Glutamatergic neuron (in vitro differentiated cells): Measurements from ENCODE around the gene ACOXL. TPM values are rescaled to one million over a fixed set of nuclear protein-coding genes. Genes with fewer than 3 reads are reported as not detected.

Source experiments
- DNase-seq: peaks from one replicate; pipeline ENCODE4 v3.0.0; 2022
- H3K27ac Mint-ChIP-seq: one replicate; pipeline ENCODE4 v1.8.0; 2020; ENCODE audit warnings: mild to moderate bottlenecking, mixed read lengths, inconsistent platforms; ENCODE audit not compliant: unreplicated experiment
- H3K27me3 Mint-ChIP-seq: one replicate; pipeline ENCODE4 v1.8.0; 2020; ENCODE audit warnings: mild to moderate bottlenecking, moderate library complexity, mixed read lengths, inconsistent platforms; ENCODE audit not compliant: unreplicated experiment
- H3K36me3 Mint-ChIP-seq: one replicate; pipeline ENCODE4 v1.8.0; 2020; ENCODE audit warnings: mild to moderate bottlenecking, mixed read lengths, inconsistent platforms; ENCODE audit not compliant: unreplicated experiment
- H3K4me1 Mint-ChIP-seq: one replicate; pipeline ENCODE4 v1.8.0; 2020; ENCODE audit warnings: mild to moderate bottlenecking, low read depth, mixed read lengths, inconsistent platforms; ENCODE audit not compliant: unreplicated experiment
- H3K4me3 Mint-ChIP-seq: one replicate; pipeline ENCODE4 v1.8.0; 2020; ENCODE audit warnings: mild to moderate bottlenecking, mixed read lengths, inconsistent platforms; ENCODE audit not compliant: unreplicated experiment
- H3K9me3 Mint-ChIP-seq: one replicate; pipeline ENCODE4 v1.8.0; 2020; ENCODE audit warnings: mild to moderate bottlenecking, moderate library complexity, mixed read lengths, inconsistent platforms; ENCODE audit not compliant: unreplicated experiment
- CTCF ChIP-seq: fragments of 200-600 bp; sonication (generic); IDR thresholded peaks from one replicate; pipeline ENCODE4 v1.5.0; 2021; ENCODE audit not compliant: partially characterized antibody, unreplicated experiment
- total RNA-seq: library from RNA; stranded (reverse); fragmentation: NEBNext Ultra II Directional; extraction: Animal tissue kit (Norgen Biotek cat#: 25700); gene quantifications from one replicate; pipeline ENCODE4 v1.2.1, GENCODE V29; 2021; ENCODE audit not compliant: unreplicated experiment

The ACOXL gene
- total RNA-seq, 1 donor from 2014 or later: 1.4 TPM

- DNase-seq: peak; percentile 80
- TF ChIP-seq CTCF: peak; percentile 64
- peaks cover 19% of the 10 kb centered on the region for H3K27me3 Mint-ChIP-seq
- H3K36me3 Mint-ChIP-seq: no peaks in the 10 kb centered on the region
- peaks cover 7% of the 10 kb centered on the region for H3K4me1 Mint-ChIP-seq
- peaks cover 7% of the 10 kb centered on the region for H3K9me3 Mint-ChIP-seq
- H3K4me3 Mint-ChIP-seq: peak overlapping the region; percentile 77
- no peak overlapping the region for H3K27ac Mint-ChIP-seq
Measured at GRCh38 chr2:111116843-111117597, 384.6 kb downstream of the ACOXL start.

- H3K27me3 Mint-ChIP-seq: peaks cover 20% of the 10 kb centered on the region
- DNase-seq: peak; percentile 32
- peaks cover 7% of the 10 kb centered on the region for H3K4me1 Mint-ChIP-seq
- peaks cover 7% of the 10 kb centered on the region for H3K9me3 Mint-ChIP-seq
- TF ChIP-seq CTCF: no peak
- H3K36me3 Mint-ChIP-seq: no peaks in the 10 kb centered on the region
- peak overlapping the region; percentile 43 for H3K27ac Mint-ChIP-seq
- peak overlapping the region; percentile 83 for H3K4me3 Mint-ChIP-seq
Measured at GRCh38 chr2:111117598-111118480, 385.5 kb downstream of the ACOXL start.

- no peaks in the 10 kb centered on the region for H3K36me3 Mint-ChIP-seq
- peaks cover 7% of the 10 kb centered on the region for H3K4me1 Mint-ChIP-seq
- H3K4me3 Mint-ChIP-seq: peak overlapping the region; percentile 83
- peaks cover 20% of the 10 kb centered on the region for H3K27me3 Mint-ChIP-seq
- peak overlapping the region; percentile 43 for H3K27ac Mint-ChIP-seq
- DNase-seq: no peak
- no peak for TF ChIP-seq CTCF
- peaks cover 9% of the 10 kb centered on the region for H3K9me3 Mint-ChIP-seq
Measured at GRCh38 chr2:111118481-111118980, 386.2 kb downstream of the ACOXL start.

- Mint-ChIP-seq H3K36me3 (no peaks in the 10 kb centered on the region), H3K4me1 (peaks cover 10% of the 10 kb centered on the region), H3K4me3 (peak overlapping the region; percentile 83), H3K27me3 (peaks cover 20% of the 10 kb centered on the region), H3K9me3 (peaks cover 12% of the 10 kb centered on the region), H3K27ac (no peak overlapping the region)
- TF ChIP-seq CTCF: no peak
- peak; percentile 44 for DNase-seq
Measured at GRCh38 chr2:111118981-111119821, 386.8 kb downstream of the ACOXL start.
